ENCODE measurements around the gene MAPKAP1.

- TF ChIP-seq POLR2A (IDR thresholded peaks at IDR 0.05; ENCODE audit: low read length) (no peak), GATA1 (IDR thresholded peaks at IDR 0.05; ENCODE audit: low read depth, low read length) (no peak)
Measured at GRCh38 chr9:125525921-125526631, 180.9 kb downstream of the MAPKAP1 start.
